ENCODE measurements around the gene SCFD2.
A peak's percentile ranks its signal among the peaks of the same experiment; 100 is the strongest.
"Not testable (repeated sequence)": the region's sequence is repeated elsewhere in the genome, so short reads cannot be mapped to it uniquely, and the experiment has no call there.

SCFD2 gene

GRCh38 chr4:53185869-53186585 lies 179.8 kb downstream of the SCFD2 start:
- FAIRE-seq = no peak

- no peak for FAIRE-seq
These were observed 182.1 kb downstream of the SCFD2 start for GRCh38 chr4:53183754-53184153.

- FAIRE-seq = not testable (repeated sequence)
These were observed 188.1 kb downstream of the SCFD2 start for GRCh38 chr4:53177751-53178150.

GRCh38 chr4:53175640-53176039 lies 190.2 kb downstream of the SCFD2 start:
- no peak for FAIRE-seq

GRCh38 chr4:53174823-53175222 lies 191.0 kb downstream of the SCFD2 start:
- no peak for FAIRE-seq

- peak; percentile 21 for FAIRE-seq
These were observed 192.3 kb downstream of the SCFD2 start for GRCh38 chr4:53173576-53173975.

- FAIRE-seq = no peak
These were observed 194.1 kb downstream of the SCFD2 start for GRCh38 chr4:53171797-53172196.

GRCh38 chr4:53169695-53170617 lies 195.9 kb downstream of the SCFD2 start:
- FAIRE-seq = no peak

- no peak for FAIRE-seq
These were observed 197.6 kb downstream of the SCFD2 start for GRCh38 chr4:53168228-53168627.

- no peak for FAIRE-seq
These were observed 202.9 kb downstream of the SCFD2 start for GRCh38 chr4:53162969-53163368.

GRCh38 chr4:53161787-53162433 lies 204.0 kb downstream of the SCFD2 start:
- no peak for FAIRE-seq

- FAIRE-seq = no peak
These were observed 204.6 kb downstream of the SCFD2 start for GRCh38 chr4:53161051-53161786.

GRCh38 chr4:53156896-53157295 lies 209.0 kb downstream of the SCFD2 start:
- no peak for FAIRE-seq

GRCh38 chr4:53152467-53152866 lies 213.4 kb downstream of the SCFD2 start:
- no peak for FAIRE-seq

GRCh38 chr4:53151489-53151788 lies 214.4 kb downstream of the SCFD2 start:
- no peak for FAIRE-seq

GRCh38 chr4:53150631-53151488 lies 215.0 kb downstream of the SCFD2 start:
- no peak for FAIRE-seq

- no peak for FAIRE-seq
These were observed 218.2 kb downstream of the SCFD2 start for GRCh38 chr4:53147711-53148110.

GRCh38 chr4:53147197-53147596 lies 218.7 kb downstream of the SCFD2 start:
- no peak for FAIRE-seq

- no peak for FAIRE-seq
These were observed 224.6 kb downstream of the SCFD2 start for GRCh38 chr4:53141308-53141707.

- FAIRE-seq = not testable (repeated sequence)
These were observed 226.6 kb downstream of the SCFD2 start for GRCh38 chr4:53139256-53139655.

- no peak for FAIRE-seq
These were observed 228.4 kb downstream of the SCFD2 start for GRCh38 chr4:53137468-53137867.

- FAIRE-seq = no peak
These were observed 228.9 kb downstream of the SCFD2 start for GRCh38 chr4:53136954-53137353.

All from islet of Langerhans (tissue), 1 donor.